GM21529 (cell line): ENCODE data around the gene COLGALT1.
"Not testable (repeated sequence)": the region's sequence is repeated elsewhere in the genome, so short reads cannot be mapped to it uniquely, and the experiment has no call there.

Experiments used
- ATAC-seq: cut with Tn5 transposase; IDR thresholded peaks from one replicate; pipeline ENCODE4 v1.9.1; 2021; ENCODE audit not compliant: unreplicated experiment

COLGALT1 gene

DNA sequence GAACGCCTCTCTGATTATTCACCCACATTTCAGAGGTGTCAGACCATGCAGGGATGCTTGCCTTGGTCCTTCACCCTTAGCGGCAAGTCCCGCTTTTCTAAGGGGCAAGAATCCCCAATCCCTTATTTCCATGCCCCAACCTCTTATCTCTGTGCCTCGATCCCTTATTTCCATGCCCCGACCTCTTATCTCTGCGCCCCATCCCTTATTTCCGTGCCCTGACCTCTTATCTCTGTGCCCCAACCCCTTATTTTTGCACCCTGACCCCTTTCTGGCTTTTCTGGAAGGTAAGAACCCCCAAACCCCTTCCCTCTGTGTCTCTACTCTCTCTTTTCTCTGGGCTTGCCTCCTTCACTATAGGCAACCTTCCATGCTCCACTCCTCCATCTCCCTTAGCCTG is 38.8 kb downstream of the COLGALT1 start:
- not testable (repeated sequence) for ATAC-seq

DNA sequence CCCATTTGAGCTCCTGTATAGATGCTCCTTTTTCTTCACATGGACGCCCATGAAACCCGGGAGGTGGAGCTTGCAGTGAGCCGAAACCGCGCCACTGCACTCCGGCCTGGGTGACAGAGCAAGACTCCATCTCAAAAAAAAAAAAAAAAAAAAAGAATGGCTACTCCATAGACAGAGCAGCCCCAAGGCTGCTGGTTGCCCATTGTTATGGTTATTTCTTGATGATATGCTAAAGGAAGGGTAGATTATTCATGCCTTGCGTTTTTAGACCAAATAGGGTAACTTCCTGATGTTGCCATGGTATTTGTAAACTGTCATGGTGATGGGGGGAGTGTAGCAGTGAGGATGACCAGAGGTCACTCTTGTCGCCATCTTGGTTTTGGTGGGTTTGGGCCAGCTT is 42.6 kb downstream of the COLGALT1 start:
- not testable (repeated sequence) for ATAC-seq

DNA sequence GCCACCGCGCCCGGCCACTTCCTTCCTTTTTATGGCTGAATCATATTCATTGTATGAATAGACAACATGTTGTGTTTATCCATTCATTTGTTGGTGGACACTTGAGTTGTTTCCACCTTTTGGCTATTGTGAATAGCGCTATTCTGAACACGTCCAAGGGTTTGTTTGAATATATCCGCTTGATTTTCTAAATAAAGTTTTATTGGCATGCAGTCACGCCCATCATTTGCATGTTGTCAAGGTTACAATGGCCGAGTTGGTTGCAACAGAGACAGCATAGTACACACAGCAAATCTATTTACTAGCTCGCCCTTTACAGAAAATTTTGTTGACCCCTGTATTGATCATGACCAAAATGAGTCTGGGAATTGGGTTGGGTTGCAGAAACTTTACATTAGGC is 43.5 kb downstream of the COLGALT1 start:
- ATAC-seq: no peak

DNA sequence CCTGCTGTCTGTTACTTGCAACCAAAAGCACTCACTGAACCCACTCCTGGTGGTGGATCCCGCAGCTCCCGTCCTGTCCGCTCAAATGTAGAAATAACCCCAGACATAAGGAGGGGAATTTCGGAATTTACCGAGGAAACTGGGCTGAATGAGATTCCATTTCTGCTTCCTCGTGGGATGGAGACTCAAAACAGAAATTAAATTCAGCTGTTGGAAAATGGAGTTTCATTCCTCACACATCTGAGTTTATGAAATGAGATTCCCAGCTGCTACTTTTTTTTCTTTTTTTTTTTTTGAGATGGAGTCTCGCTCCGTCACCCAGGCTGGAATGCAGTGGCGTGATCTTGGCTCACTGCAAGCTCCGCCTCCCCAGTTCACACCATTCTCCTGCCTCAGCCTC is 44.3 kb downstream of the COLGALT1 start:
- no peak for ATAC-seq

DNA sequence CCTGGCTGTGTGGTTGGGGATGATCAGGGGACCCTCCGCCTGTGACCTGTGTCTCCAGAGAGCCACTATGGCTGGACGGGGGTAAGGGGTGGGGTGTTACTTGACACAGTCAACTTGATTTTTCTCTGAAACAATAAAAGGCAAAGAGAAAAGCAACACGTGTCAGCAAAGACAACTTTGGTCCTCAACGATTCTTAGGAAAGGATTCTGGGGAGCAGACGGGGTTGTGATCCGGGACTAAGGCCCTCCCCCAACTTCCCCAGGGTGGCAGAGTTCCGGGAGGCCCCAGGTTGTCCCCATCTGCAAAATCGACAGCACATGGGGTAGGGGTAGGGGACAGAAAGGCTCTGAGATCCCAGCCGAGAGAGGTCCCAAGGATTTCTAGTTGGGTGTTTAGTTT is 46.2 kb downstream of the COLGALT1 start:
- ATAC-seq: no peak

DNA sequence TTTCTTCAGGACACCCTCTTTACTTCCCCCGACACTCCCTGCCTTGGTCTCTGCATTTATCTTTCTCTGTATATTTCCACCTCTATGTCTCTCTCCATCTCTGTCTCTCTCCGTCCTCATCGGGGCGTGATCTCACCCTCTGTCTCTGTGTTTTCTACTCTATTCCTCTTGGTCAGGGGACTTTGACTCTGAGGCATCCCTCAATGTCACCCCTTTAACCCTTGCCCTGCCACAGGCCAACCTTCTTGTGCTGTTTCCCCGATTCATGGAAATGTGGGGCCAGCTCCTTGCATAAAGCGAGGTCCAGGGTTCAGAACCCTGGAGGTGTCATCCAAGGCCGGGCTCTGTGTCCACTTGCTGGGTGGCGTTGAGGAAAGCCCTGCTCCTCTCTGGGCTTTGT is 46.8 kb downstream of the COLGALT1 start:
- no peak for ATAC-seq

DNA sequence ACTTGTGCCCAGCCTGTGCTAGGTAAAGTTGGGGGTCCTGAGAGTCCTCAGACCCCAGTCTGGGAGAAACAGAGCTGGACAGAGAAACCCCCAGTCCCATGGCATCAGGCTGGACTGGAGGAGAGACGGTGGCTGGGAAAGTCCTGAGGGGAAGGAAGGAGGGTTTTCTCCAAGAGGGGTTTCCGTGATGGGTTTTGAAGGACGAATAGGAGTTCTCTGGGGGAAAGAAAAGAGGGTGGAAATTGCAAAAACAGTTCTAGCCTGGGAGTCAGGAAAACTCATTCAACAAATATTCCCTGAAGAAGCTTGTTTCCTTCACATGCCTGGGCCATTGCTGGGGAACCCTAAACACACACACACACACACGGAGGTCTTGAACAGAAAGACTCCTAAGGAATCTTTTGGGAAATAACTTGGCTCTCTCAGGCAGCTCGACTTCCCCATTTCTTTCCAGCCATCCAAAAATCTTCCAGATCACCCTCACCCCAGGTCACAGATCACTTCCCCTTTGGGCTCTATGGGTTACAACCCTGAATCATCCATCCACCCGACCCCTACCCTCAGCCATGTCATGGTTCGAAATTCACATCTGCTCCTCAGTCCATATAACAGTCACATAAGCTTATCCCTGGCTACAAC is 47.5 kb downstream of the COLGALT1 start:
- ATAC-seq: no peak

DNA sequence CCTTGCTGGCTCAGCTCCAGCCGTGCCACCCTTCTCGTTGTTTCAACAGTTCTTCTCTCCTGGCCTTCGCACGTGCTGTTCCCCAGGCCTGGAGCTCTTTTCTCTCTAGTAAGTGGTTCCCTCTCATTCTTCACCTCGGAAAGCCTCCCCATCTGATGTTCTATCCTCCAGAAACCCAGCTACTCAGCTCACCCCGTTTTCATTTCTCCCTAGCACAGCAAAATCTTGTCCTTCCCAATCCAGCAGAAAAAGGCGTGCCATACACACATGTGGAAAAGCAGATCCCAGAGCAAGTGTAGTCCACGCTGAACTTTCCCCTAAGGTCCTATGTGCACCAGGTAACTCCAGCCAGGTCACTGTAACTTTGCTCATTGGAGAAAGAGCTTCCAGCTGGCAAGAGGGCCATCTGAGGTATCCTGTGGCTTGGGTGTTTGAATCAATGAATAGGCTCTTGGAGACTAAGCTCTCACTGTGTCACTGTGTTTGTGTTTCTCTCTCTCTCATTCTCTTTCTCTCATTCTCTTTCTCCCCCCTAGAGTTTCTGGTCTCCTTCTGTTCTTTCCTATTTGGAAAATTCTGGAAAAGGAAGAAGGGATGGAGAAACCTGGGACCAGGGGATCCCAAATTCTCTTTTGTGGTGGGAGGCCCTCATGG is 49.0 kb downstream of the COLGALT1 start:
- no peak for ATAC-seq

DNA sequence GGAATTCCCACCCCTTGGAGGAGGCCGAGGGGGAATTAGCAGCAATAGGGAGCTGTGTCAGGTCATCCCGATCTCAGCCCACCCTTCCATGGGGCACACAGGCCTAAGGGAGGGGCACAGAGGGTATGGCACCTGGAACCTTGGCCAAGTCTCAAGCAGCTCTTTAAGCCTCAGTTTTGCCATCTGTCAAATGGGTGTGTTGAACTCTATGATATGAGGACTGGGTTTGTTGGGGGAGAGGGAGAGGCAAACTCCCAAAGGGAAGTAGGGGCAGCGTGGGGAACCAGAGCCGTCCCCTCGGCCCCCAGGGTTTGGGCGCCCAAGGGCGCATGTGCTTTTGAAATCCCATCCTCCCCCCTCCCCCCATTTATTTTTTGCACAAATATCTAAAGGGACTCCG is 49.7 kb downstream of the COLGALT1 start:
- ATAC-seq: no peak

DNA sequence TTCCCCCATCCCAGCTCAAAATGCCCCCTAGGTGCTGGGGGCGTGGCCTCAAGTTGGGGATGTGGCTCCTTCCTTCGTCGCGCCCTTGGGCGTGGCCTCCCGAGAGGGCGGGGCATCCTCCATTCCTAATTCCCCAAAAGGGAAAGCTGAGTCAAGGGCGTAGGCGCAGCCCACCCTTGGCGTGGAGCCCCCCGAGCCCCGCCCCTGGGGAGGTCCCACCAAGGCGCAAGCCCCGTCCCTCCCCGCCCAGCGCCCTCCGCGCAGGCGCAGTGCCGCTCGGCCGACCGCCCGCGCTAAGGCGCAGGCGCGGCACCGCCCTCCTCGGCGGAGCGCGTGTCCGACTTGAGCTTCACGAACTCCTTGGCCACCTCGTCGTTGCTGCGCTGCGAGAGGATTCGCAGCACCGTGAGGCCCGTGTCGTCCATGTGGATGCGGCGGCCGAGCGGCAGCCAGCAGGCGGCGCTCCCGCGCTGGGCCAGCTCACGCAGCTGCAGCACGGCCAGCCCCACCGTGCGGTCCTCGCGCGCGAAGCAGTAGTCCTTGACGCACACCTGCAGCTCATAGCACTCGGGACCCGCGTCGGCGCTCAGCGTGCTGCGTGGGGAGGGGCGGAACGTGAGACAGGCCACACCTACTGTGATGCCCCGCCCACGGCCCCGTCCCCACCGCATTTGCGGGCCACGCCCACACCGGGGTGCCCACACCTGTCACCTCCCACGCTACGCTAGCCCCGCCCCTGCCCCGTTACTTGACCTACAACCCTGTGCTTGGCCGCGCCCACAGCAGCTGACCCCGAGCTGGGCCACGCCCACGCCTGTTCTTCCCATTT is 50.5 kb downstream of the COLGALT1 start:
- ATAC-seq: peak; percentile 69

DNA sequence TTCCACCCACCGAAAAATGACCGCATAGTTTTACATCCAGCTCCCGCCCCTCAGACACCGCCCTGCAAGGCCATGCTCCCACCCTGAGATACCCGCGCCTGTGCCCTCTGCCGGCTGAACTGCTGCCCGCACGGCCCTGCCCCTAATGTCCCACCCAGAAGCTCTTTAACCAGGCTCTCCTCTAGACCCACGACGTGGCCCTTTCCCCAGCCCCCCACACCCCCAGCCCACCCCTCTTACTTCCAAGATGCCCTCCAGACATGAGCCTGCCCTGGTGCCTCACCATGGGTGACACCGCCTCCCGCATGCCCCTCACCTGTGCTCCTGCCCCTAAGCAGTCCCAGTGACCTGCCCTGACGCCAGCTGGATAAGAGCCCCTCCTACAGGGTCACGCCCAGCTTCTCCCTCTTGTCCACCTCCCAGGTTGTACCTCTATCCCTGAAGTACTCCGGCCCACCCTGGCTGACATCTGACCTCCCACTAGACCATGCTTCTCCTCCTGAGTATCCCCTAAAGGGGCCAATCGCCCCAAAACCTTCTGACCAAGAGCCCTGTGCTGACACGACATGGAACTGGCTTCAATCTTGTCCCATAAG is 51.2 kb downstream of the COLGALT1 start:
- ATAC-seq: no peak

DNA sequence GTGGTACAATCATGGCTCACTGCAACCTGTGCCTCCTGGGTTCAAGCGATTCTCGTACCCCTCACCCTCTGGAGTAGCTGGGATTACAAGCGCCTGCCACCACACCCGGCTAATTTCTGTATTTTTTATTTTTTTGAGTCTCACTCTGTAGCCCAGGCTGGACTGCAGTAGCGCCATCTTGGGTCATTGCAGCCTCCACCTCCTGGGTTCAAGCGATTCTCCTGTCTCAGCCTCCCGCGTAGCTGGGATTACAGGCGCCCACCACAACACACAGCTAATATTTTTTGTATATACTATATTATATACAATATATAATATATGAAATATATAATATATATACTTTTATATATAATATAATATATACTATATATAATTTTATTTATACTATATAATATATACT is 52.5 kb downstream of the COLGALT1 start:
- ATAC-seq: no peak

DNA sequence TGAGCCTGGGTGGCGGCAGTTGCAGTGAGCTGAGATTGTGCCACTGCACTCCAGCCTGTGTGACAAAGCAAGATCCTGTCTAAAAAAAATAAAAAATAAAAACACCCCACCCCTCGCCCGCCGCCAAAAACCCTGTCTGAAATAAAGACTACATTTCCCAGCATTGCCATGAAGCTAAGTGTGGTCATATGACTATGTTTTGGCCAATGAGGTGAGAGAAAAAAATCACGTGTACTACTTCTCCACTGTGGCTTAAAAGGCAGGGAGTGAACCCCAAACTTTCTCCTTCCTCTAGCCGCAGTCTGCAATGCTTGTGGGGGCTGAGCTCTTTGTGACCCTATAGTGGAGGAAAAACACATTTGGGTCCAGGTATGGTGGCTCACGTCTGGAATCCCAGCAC is 54.9 kb downstream of the COLGALT1 start:
- ATAC-seq: no peak

DNA sequence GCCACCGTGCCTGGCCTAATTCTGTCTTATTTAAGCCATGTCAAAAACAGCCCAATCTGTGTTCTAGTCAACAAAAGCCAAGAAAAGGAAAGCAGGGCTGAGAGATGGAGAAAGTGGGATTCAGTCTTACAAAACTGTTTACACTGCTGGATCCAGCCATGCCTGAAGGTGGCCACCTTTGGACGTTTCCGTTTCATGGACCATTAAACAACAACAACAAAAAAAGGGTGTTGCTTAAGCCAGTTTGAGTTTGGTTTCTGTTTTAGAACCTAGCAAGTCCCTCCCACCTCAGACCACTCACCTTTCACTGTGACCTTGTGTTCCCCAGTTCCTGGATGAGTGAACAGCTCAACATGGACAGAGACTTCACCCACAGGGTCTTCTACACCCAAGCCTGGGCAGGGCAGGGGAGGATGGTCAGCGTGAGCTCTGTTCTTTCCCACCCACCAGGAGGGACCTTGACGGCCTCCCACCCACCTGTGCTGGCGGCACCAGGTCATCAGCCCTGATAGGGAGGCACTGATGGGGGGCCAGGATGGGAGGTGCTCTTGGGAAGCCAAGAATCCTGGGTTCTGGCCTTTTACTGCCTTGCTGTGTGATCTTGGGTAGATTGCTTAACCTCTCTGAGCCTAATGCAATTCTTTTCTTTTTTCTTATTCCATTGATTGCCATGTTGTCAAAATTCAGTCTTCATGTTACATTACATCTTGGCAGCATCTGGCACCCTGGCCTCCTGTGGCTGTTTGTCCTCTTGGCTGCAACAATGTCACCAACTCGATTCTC is 56.2 kb downstream of the COLGALT1 start:
- no peak for ATAC-seq

DNA sequence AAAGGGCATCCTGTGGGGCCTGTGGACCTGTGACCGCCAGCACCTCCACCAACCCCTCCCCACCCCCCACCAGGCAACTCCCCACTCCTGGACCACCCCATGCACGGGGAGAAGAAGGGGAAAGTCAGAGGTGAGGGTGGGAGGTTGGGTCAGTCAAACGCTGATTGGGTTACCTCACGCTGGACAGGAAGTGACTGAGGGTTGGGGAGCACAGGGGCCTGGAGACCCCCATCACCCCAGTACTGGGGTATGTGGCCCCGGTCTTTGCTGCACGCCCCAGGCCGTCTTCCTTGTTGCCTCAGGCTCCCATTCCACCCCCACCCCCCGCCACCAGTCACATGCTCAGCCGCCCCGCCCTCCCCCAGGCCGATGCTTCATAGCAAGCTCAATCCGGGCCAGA is 59.0 kb downstream of the COLGALT1 start:
- ATAC-seq: no peak

DNA sequence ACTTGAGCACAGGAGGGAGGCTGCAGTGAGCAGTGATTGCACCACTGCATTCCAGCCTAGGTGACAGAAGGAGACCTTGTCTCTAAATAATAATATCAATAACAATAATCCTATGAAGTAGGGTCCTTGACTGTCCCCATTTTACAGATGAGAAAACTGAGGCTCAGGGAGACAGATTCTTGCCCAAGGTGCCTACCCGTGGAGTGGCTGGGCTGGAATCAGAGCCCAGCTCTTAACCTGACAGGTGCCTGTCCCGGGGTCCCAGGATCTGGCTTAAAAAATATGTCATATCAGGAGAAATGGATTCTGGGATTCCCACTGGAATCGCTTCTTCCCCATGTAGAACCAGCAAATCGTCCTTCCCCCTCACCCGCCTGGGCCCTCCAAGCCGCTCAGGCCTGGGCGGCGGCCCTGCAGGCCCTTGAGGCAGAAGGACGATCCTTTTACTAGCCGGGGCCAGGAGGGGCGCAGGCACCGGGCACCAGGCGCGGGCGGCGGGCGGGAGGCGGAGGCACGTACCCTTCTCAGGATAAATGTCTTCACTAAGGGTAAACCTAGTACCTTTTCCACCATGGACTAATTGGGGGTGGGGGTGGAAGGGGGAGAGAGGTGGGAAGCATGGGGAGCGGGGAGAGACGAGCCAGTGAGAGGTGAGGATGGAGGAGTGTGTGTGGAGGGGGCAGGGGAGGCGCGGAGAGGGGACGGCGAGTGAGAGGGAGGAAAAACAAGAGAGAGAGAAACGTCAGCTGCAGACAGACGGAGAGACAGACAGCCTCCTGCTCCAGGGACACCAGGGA is 60.6 kb downstream of the COLGALT1 start:
- ATAC-seq: no peak

DNA sequence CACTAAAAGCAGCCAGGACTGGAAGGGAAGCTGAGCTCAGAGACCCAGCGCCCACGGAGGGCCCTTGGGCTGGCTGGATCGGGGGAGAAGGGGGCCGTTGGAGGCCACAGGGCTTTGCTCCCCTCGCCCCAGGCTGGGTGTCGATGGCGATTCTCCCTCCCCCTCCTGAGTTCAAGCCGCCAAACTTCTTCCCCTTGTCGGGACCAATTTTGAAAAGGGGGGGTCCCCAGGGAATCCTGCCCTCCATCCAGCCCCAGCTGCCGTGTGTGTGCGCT is 61.2 kb downstream of the COLGALT1 start:
- no peak for ATAC-seq

DNA sequence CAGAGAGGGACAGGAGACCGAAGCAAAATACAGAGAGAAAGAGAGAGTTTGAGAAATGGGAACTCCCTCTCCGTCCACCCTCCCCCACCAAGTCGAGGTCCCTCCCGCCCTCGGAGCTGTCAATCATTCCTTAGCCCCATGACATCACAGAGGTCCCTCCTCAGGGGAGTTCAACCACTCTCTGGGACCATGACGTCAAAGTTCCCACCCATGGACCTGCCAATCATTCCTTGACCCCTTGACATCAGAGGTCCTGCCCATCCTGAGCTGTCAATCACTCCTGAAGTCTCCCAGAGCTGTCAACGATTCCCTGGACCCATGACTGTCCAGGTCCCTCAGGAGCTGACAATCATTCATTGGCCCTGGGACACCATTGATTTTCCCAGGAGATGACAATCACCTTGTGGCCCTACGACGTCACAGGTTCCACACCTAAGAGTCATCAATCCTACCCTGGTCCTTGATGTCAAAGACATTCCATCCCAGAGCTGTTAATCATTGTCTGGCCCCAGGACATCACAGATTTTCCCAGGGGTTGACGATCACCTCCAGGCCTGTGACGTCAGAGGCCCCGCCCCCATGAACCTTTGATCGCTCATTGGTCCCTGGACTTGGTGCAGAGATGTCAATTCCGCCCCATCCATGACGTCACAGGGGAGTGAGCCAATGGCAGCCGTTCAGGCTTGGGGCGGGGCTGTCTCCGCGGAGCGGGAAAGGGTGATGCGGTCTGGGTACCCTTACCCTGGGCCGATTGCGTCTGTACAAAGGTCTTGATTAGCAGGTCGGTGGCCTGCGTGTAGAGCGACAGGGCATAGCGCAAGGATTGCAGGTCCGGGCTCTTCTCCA is 61.7 kb downstream of the COLGALT1 start:
- no peak for ATAC-seq

DNA sequence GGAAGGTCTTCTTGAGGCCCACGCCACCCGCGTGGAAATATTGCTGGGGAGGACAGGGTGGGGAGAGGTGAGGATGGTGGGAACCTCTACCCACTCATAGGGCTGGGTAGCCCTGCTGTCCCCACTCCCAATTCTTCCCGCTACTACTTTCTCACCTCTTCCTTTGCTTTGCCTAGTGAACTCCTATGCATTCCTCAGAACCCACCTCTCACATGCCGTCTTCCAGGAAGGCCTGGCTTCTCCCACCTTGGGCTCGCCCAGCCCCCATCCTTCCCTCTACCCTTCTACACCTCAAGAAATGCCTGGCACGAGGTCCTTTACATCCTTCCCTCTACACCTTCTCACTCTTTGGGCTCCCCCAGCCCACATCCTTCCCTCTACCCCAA is 62.4 kb downstream of the COLGALT1 start:
- ATAC-seq: no peak
